ENCODE measurements around the gene CYB5R3.
"Not testable (repeated sequence)": the region's sequence is repeated elsewhere in the genome, so short reads cannot be mapped to it uniquely, and the experiment has no call there.

CYB5R3 gene

DNA sequence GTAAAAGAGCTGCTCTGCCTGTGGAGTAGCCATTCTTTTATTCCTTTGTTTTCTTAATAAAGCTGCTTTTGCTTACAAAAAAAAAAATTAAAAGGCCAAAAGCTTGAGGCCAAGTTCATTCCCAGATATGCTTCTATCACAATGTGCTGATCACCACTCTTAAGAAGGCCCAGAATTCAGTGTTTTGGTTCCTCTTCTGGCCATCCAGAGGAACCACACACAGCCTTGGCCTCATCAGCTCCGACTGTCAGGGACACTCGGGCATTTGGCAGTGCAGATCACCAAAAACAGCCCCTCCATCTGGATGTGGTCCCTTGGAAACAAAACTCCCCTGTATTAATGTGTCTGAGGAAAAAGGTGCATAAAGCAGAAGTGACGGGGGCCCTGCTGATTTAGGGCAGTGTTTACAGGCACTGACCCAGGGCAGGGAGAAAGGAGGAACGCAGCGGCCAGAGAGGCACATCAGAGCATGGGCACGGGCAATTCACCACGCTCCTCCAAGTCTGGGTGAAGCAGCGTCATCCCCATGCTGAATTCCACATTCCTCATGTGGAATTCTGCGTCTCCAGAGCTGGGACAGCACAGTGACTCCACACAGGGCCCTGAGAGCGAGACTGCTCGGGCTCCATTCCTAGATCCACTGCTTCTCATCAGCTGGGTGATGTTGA, 52.2 kb downstream of the CYB5R3 start:
- no peak for DNase-seq

DNA sequence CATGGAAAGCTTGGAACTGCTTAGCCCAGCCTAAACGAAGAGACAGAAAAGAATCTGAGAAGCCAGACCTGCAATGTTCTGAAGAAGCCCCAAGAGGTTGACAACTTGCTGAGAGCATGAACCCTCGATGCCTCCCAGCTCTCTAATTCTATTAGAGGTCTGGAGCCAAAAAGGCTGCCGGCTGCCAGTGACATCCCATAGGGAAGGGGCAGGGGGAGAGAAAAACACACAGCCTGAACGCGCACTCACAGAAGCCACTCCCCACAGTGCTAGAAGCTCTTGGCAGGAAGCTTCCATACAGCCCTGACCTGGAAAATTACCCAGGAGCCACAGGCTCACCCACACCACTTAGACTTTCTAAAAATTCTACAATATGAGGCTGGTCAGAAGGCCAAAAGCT, 52.9 kb downstream of the CYB5R3 start:
- DNase-seq, result no peak

DNA sequence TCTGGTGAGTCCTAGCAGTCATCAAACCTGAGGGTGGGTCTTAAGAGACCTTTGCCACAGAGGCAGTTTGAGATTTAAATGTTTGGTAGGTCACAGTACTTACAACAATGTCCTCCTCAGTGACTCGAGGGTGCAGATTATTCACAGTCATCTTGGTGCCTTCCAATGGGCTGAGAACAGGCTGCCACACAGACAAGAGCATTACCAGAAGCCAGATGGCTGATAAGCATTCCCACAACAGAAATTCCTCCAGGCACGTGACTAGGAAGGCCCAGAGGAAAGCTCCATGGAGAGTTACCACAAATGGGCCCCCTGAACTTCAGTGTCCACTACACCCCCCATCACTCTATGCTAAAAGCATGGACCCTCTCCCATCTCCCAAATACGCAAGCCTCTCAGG, 53.8 kb downstream of the CYB5R3 start:
- no peak for DNase-seq

DNA sequence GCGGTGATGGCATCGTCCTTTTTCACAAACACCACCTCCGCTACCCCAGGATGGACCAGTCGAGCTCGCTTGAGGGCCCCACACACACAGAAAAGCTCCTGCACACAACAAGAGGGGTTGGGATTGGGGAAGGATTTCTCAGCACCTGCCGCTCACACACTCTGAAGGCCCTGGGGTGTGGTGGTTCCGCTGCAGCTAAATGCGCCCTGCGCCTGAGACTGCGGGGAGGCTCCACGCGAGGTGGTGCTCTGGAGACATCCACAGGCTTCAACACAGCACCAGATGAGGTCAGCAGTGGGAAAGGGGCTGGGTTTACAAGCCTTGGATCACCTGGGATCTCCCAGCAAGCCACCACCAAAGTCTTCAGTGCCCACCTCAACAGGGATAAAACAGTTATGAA, 57.2 kb downstream of the CYB5R3 start:
- no peak for DNase-seq

DNA sequence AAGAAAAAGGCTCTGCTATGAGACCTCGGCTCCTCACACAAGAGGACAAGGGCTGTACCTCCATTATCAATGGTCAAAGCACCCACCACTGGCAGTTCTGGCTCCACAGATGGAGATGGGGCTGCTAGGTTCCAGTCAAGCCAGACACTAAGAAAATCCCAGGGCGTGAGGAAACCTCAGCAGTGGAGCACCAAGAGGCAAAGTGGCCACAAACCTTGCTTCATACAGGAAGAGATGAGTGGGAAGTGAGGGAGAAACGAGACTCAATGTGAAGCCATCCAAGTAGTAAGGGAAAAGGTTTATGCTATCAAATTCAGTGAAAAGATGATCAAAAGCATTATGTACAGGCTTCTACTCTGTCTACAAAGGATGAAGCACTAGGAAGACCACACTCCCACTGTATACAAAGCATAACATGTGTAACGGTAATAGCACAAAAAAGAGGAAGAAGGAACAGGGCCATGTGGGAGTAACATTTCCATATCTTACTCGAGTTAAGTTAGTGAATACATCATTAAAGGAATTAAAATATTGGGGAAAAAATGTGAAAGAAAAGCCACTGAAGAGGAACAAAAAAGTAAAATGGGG, 61.5 kb downstream of the CYB5R3 start:
- no peak for DNase-seq

DNA sequence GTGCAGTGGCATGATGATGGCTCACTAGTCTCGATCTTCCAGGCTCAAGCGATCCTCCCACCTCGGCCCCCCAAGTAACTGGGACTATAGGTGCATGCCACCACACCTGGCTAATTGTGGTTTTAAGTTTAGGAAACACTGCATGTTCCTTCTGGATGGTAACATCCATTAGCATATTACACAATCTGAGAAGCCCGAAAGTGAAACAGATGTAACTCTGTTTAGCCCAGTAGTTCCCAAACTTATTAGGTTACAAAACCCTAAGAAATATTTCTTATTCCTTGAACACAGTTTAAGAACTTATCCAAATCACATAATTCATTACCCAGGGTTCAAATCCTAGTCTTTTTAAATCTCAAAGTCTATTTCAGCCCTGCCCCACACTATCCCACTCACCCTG, 62.8 kb downstream of the CYB5R3 start:
- DNase-seq, result no peak

DNA sequence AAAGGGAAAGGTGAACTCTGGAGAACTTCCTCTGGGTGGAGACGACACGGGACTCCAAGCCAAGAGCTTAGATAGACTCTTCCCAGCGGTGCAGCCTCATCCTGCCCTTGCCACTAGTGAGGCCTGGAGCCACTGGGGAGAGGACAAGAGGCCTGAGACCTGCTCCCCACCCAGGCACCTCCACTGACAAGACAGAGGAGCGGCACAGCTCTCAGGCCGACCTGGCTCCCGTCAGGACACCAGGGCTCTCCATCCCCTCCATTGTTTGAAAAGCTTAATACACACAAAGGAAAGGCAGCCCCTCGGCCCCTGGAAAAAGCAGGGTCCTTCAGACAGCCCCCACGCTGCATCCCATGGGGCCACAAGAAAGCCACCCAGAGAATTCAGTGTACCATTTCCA, 64.1 kb downstream of the CYB5R3 start:
- DNase-seq, result no peak

DNA sequence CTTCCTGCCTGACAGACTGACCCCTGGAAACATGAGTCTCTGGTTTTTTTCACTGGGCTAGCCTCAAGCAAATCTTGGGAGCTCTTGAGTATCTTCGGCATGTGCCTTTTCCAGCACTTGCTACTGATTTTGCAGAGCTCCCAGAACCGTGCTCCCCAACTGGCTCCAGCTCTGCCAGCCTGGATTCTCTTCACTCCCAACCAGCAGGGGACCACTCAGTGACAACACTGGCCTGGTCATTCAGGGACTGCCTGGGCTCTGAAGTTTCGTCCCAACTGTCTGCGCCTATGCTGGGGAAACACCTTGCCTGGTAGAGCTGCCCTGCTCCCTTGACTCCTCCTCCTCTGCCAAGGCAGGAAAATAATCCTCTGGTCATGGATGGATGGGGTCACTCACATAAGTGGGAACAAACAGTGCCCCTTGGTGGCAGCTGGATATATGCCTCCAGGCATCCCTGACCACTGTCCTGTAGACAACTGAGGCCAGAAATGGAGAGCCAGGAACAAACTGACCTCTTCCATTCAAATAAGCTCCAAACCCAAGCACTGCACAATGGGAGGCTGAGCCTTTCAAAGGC, 64.7 kb downstream of the CYB5R3 start:
- no peak for DNase-seq

DNA sequence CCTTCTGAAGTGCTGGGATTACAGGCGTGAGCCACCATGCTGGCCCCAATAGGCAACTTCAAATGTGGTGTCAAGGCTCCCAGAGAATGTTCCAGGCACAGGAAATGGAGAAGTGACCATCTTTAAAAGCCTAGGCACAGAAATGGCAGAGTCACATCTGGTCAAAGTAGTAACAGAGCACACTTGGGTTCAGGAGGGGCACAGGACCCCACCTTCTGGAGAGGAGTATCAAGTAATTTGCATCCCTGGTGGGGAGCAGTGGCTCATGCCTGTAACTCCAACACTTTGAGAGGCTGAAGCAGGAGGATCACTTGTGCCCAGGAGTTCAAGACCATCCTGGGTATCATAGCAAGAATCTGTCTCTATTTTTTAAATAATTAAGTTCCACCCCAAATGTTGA, 66.2 kb downstream of the CYB5R3 start:
- DNase-seq, result no peak

DNA sequence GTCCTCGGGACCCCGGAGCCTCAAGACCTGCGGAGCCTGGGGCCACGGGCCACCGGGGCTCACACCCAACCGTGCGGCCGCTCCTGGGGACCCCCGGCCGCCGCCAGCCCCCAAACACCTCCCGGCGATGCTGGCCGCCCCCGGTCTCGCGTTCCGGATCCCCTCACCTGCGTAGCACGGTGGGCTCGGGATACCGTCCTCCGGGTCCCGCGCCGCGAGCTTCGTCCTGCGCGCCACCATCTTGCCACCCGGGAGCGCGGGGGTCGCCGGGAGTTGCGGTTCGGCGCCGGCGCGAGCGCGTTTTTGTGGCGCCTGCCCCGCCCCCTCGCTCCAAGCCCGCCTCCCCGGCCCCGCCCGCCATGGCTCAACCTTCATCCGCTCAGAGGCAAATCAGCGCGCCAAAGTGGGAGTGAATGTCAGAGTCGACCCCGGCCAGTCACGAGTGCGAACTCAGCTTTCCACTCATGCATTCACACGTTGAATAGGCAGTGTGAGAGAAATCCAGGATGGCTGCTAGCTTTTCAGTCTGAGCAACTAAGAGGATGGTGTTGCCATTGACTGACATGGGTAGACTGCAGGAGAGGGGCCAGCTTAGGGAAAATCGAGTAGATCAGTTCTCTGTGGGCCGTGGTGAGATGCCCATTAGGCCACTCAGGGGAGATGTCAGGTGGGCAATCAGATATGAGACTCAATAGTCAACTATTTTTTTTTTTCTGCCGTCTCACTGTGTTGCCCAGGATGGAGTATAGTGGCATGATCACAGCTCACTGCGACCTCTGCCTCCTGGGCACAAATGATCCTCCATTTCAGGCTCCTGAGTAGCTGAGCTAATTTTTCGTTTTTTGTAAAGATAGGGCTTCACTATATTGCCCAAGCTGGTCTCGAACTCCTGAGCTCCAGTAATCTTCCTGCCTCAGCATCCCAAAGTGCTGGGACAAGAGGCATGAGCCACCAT, 67.2 kb downstream of the CYB5R3 start:
- DNase-seq, result peak; percentile 79

DNA sequence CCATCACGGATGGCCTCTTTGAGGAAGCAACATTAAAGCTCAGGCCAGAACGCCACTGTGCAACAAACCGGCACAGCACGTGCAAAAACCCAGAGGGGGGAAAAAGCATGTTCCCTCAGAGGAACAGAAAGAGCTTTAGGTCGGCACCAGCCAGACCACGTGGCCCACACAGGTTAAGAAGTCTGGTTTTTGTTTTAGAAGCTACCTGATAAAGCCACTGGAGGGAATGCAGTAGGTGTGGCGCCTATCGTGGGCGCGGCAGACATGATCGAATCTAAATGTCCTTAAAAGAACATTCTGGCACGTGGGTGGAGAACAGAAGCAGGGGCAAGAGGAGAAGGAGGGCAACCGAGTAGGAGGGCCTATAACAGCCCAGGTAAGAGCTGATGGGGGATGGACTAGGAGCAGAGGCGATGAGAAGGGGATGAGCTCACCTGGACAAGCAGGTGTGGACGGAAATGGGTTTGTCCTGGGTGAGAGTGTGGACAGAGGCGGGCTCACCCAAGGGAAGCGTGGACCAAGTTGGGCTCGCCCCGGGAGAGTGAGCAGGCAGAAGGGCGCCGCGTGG, 67.9 kb downstream of the CYB5R3 start:
- not testable (repeated sequence) for DNase-seq

DNA sequence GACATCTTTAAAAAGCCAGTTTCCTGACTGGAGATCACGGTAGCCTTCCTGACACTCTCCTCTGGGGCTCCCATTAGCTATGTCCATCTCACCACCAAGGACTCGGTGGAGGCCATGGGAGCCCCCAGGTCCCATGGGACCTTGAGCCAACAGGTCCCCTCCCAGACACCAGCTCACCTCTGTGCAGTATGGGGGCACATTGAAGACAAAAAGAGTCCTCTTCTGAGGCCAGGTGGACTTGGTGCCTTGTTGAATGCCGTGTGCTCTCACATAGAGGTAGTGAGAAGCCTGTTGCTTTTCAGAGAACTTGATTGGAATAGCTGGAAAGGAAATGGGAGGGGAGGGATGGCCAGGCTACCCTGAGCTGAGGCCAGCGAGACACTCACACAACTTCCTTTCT, 69.2 kb downstream of the CYB5R3 start:
- not testable (repeated sequence) for DNase-seq

DNA sequence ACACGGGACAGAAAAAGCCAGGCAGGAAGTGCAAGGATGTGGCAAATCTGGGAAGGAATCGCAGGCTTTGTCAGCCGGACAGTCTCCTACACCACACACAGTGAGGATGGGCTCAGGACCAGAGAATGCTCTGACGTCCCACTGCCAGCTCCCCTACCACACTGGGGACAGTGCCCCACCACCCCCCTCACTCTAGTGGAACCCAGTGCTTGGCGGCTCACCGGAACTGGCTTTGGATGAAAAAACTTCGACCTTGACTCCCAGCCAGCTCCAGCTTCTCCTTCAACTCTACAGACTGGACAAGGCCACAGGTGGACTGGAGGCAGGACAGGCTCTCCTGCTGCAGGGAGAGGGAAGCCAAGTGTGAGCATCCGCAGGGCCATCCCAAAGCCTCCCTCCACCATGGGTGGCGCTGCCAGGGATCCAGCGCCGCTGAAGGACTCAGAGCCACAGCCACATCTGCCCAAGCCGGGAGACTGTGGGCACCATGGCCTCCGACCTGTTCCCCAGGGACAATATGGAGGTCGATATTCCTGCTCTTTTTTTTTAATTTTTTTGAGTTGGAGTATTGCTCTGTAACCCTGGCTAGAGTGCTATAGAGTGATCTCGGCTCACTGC, 71.5 kb downstream of the CYB5R3 start:
- no peak for DNase-seq

DNA sequence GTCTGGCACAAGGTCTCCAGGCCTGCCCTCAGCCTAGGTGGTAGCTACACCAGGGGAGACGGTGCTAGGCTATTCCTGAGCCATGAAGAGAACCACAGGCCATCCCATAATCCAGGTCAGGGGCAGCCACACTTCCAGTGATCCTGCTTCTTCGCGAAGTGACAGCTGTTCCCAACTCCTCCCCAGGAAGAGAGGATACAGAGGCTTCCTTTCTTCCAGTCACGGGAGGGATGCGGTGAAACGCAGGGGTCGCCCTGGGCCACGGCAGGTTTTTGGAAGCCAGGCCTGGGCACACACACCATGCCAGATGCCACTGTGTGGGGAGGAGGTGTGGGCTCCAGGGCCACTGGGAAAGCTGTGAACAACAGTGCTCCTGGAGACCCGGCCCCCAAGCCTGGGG, 72.1 kb downstream of the CYB5R3 start:
- DNase-seq, result not testable (repeated sequence)

DNA sequence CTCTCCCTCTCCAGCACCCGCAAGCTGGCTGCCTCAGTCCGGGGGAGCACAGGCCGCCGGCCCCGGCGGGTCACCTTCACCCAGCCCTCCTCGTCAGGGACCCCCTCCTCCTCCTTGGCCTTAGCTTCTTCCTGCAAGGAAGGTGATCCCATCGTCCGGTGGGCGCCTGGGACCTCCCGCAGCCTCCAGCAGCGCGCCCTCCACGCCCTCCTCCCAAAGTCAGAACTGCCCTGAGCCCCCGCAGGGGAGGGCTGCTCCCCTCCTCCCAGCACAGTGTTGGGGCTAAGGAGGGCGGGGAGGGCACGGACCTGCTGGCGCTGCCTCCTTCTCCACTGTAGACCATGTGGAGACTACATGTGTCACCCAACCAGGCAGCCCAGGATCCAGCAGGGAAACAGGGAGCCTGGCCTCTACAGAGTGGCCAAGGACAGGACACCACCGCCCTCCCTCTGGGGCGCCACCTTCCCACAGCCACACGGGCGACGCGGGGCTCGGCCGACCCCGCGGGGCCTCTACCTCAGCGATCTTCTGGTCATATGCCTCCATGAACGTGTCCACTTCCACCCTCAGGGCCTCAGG, 73.1 kb downstream of the CYB5R3 start:
- DNase-seq, result not testable (repeated sequence)

DNA sequence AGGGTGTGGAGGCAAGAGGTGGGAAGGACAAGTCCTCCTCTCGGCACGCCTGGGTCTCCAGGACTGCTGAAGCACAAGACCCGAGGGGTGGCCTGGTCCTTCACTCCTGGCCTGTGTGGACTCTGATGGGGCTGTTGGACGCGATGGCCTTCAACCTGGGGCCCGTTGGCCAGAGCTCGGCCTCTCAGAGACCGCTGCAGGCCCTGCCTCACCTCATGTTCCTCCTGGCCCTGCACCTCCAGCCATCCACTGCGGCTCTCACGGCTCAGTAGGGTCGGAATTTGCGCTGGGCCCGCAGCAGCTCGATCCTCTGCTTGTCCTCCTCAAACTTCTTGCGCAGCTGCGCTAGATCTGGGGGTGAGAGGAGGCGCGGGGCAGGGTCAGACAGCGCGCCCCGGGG, 74.7 kb downstream of the CYB5R3 start:
- DNase-seq, result not testable (repeated sequence)

DNA sequence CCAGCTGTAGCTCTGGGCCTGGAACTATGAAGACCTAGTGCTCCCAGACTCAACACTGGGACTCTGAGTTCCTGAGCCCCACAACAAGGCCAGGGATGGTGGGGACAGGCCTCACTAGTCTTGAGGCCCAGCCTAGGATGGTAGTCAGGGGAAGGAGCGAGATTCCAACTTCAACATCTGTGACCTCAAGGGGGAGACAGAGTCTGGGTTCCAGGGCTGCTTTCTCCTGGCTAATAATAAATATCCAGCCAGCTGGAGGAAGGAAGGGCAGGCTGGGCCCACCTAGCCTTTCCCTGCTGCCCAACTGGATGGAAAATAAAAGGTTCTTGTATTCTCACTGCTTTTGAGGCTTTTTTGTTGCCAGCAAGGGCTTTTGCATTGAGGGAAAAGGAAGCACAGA, 75.1 kb downstream of the CYB5R3 start:
- DNase-seq, result not testable (repeated sequence)

DNA sequence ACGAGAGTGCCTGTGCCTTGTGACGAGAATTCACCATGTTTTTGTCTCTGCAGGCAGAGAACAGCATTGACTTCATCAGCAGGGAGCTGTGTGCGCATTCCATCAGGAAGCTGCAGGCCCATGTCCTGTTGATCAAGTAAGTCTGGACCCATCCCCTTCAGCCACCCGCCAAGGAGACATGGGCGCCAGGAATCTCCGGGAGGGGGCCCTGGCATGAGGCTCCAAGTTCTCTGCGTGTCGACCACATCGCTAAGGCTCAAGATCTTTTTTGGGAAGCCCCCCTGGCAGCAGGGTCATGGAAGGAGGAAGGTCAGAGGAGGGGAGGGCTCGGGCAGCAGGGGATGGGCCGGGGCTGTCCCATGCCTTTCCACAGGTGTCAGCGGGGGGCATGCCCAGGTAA, 78.1 kb downstream of the CYB5R3 start:
- not testable (repeated sequence) for DNase-seq

DNA sequence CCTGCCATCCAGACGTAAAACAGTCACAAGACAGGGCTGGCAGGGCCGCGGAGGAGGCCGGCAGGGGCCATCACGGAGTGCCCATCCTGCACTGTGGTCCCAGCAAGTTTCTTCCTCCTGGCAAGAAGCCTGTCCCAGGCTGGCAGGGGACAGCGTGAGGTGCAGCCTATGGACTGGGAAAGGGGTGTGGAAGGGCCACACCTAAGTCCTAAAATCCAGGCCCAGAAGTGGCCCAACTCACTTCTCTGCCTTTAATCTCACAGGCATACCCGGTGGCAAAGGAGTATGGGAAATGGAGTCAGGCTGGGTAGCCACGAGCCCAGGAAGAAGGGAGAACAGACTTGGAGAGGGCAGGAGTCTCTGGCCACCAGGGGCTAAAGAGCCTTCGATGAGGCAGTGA, 78.6 kb downstream of the CYB5R3 start:
- not testable (repeated sequence) for DNase-seq

DNA sequence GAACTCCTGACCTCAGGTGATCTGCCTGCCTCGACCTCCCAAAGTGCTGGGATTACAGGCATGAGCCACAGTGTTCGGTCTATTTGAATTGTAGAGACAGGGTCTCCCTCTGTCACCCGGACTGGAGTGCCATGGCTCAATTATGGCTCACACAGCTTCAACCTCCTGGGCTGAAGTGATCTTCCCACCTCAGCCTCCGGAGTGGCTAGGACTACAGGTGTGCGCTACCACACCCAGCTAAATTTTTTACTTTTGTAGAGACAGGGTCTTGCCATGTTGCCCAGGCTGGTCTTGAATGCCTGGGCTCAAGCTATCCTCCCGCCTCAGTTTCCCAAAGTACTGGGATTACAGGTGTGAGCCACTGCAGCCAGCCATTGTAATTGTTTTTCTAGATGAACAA, 81.2 kb downstream of the CYB5R3 start:
- not testable (repeated sequence) for DNase-seq

All from T-helper 9 cell (primary cell).